RKO (cell line): Measurements from ENCODE around the gene PAPSS2.

Experiments
- DNase-seq: peaks from one replicate; pipeline ENCODE4 v3.0.0-alpha.2; 2016; ENCODE audit warnings: low spot score

Gene PAPSS2

GRCh38 chr10:87750817-87751216, 91.1 kb downstream of the PAPSS2 start:
- DNase-seq = no peak

- DNase-seq = no peak
These were observed 91.6 kb downstream of the PAPSS2 start for GRCh38 chr10:87751274-87751673.

DNA sequence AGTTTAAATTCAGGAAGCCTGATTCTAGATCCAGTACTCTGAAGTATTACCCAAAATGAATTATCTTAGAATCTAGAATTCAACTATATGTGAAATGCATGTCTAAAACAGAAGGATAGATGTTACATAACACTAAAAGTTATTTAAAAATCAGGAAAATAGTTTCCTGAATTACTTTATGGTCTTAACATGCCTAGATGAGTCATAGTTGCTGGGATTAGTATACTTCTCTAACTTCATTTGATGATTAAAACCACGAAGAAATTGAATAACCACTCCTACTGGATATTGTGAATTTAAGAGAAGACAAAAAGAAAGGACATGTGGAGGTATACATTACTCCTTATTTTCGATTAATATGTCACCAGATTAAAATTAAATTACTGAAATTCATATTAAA, 92.9 kb downstream of the PAPSS2 start:
- DNase-seq = no peak

- no peak for DNase-seq
These were observed 94.6 kb downstream of the PAPSS2 start for GRCh38 chr10:87753995-87754866.

- no peak for DNase-seq
These were observed 98.0 kb downstream of the PAPSS2 start for GRCh38 chr10:87757685-87758084.

GRCh38 chr10:87759551-87759950, 99.9 kb downstream of the PAPSS2 start:
- DNase-seq = no peak

DNA sequence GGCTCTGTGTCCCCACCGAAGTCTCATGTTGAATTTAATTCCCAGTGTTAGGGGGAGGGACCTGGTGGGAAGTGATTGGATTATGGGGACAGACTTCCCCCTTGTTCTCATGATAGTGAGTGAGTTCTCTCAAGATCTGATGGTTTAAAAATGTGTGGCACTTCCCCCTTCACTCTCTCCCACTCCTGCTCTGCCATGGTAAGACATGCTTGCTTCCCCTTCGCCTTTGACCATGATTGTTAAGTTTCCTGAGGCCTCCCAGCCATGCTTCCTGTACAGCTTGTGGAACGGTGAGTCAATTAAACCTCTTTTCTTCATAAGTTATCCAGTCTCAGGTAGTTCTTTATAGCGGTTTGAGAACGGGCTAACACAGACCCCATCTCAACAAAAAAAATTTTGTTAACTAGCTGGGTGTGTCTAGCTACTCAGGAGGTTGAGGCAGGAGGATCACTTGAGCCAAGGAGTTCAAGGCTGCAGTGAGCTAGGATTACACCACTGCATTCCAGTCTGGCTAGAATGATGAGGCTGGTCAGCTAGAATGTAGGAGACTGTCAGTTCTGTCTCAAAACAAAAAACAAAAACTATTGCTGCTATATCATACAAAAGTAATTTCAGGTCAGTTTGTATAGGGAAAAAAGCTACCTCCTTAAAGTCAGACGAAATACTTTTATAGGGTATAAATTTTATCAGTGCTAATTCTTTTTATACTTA, 100.7 kb downstream of the PAPSS2 start:
- no peak for DNase-seq

- DNase-seq = no peak
These were observed 101.5 kb downstream of the PAPSS2 start for GRCh38 chr10:87761153-87761552.

DNA sequence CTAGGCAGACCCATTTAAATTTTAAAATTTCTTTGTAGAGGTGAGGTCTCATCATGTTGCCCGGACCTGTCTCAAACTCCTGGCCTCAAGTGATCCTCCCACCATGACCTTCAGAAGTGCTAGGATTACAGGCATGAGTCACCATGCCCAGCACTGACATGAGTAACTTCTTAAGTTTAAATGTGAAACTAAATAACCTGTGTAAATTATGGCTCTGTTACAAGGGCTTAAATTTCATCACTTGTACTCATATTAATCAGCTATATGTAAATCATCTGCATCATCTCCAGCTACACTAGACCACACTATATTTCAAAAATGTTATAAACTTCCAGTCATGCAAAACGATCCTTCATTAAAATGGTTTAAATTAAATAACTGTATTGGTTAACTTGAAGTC, 102.2 kb downstream of the PAPSS2 start:
- DNase-seq = peak; percentile 59

- no peak for DNase-seq
These were observed 103.6 kb downstream of the PAPSS2 start for GRCh38 chr10:87763086-87763861.

- DNase-seq = no peak
These were observed 104.6 kb downstream of the PAPSS2 start for GRCh38 chr10:87764072-87764934.

DNA sequence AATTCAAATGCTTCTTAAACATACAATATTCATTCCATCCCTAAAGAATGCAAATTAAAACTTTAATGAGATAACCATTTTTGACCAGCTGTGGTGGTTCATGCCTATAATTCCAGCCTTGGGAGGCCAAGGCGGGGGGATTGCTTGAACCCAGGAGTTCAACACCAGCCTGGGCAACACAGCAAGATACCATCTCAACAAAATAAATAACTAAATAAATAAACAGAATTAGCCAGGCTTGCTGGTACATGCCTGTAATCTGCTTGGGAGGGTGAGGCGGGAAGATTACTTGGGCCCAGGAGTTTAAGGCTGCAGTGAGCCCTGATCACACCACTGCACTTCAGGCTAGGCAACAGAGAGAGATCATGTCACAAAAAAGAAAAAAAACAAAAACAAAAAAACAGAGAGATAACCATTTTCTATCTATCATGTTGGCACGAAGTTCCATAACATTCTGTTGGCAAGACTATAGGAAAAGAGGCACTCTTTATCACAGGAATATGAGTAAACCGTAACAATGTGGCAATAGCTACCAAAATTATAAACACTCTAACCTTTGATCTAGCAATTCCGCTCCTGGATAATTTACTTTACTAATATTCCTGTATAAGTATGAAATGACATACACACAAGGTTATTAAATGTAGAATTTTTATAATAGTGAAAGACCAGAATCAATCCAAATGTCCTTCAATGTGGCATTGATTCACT, 106.1 kb downstream of the PAPSS2 start:
- no peak for DNase-seq

- DNase-seq = no peak
These were observed 107.6 kb downstream of the PAPSS2 start for GRCh38 chr10:87767253-87767652.

GRCh38 chr10:87771871-87772500, 112.3 kb downstream of the PAPSS2 start:
- DNase-seq = peak; percentile 64

GRCh38 chr10:87775766-87776165, 116.1 kb downstream of the PAPSS2 start:
- peak; percentile 32 for DNase-seq

- no peak for DNase-seq
These were observed 116.7 kb downstream of the PAPSS2 start for GRCh38 chr10:87776328-87776727.

GRCh38 chr10:87781545-87781944, 121.9 kb downstream of the PAPSS2 start:
- DNase-seq = no peak

DNA sequence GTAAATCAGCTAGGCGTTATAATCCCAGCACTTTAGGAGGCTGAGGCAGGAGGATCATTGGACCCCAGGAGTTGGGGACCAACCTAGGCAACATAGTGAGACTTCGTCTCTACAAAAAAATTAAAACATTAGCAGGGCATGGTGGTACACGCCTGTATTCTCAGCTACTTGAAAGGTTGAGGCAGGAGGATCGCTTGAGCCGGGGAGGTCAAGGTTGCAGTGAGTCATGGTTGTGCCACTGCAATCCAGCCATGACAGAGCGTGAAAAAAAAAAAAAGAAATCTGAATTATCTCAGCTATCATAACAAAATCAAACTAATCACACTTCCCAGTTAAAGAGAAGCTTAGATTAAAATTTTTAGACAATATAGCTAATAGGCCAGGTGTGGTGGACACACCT, 123.0 kb downstream of the PAPSS2 start:
- no peak for DNase-seq

DNA sequence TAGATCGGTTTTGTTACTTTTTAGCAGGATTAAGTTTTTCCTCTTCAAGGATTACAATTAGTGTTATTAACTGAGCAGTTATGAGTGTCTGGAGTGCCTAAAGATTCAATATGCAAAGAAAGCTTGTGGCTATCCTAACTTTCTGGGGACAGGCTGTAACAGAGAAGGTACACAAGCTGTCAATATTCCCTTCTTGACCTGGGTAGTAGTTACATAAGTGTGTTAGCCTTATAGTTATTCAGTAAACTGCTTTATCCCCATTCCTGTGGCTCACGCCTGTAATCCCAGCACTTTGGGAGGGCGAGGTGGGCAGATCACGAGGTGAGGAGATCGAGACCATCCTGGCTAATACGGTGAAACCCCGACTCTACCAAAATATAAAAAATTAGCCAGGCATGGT, 126.7 kb downstream of the PAPSS2 start:
- DNase-seq = no peak

GRCh38 chr10:87790185-87790584, 130.5 kb downstream of the PAPSS2 start:
- no peak for DNase-seq

DNA sequence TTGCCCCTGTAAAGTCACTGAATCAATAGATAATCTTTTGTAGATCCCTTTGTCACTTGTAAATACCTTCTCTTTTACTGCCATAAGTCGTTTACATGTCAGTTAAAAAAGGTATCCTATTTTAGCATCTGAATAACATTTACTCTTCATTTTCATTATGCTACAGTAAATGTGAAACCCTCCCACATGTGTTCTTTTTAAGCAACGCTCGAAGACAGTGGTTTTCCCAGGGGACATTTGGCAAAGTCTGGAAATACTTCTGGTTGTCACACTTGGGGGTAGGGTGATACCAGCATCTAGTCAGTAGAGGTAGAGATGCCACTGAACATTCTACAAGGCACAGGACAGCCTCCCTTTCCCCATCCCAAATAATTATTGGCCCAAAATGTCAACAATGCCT, 134.6 kb downstream of the PAPSS2 start:
- no peak for DNase-seq
